ENCODE data around the gene PATL2. TPM values are rescaled to one million over a fixed set of nuclear protein-coding genes. Genes with fewer than 3 reads are reported as not detected.
"Not testable (repeated sequence)": the region's sequence is repeated elsewhere in the genome, so short reads cannot be mapped to it uniquely, and the experiment has no call there.

Gene PATL2
- total RNA-seq (2014; rRNA removed; shearing (Covaris generic)): 0.35 TPM in 1 of 2 replicates, not detected in the other
- 0.10 and 0.19 TPM in 2 replicates for polyA plus RNA-seq (2016; fragmentation: Nextera tagmentation; extraction: Ambion mirVana)
- long read RNA-seq: 0 reads

DNA sequence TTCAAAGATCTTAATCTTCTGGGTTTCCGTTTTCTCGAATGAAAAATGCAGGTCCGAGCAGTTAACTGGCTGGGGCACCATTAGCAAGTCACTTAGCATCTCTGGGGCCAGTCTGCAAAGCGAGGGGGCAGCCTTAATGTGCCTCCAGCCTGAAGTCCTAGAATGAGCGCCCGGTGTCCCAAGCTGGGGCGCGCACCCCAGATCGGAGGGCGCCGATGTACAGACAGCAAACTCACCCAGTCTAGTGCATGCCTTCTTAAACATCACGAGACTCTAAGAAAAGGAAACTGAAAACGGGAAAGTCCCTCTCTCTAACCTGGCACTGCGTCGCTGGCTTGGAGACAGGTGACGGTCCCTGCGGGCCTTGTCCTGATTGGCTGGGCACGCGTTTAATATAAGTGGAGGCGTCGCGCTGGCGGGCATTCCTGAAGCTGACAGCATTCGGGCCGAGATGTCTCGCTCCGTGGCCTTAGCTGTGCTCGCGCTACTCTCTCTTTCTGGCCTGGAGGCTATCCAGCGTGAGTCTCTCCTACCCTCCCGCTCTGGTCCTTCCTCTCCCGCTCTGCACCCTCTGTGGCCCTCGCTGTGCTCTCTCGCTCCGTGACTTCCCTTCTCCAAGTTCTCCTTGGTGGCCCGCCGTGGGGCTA lies at the start of gene PATL2, which contains the start of gene B2M:
PATL2 (minus strand) TSS at position 228 of the 647 bp plus-strand sequence. CDS start 34,833 bp downstream, outside the sequence.
B2M (plus strand) TSS at position 422 of the 647 bp plus-strand sequence; CDS start at position 452, 30 bp downstream.
- Histone ChIP-seq H3F3A (replicated peaks; ENCODE audit: low read depth) (no peaks in the 10 kb centered on the region), H3K4me3 (peak within 1 kb of the TSS; percentile 61), H3K4me2 (peak within 1 kb of the TSS; percentile 81), H3K27me3 (ENCODE audit: insufficient read depth) (peaks cover 16% of the 10 kb centered on the region), H3K4me1 (ENCODE audit: insufficient read depth) (no peaks in the 10 kb centered on the region), H3K36me3 (ENCODE audit: insufficient read depth) (no peaks in the 10 kb centered on the region), H3K79me2 (replicated peaks; ENCODE audit: insufficient read depth) (peaks cover 10% of the 10 kb centered on the region; the same call in 1 of the 2 replicates), H3K9me2 (ENCODE audit: insufficient read depth) (no peaks in the 10 kb centered on the region), H2AFZ (peak within 1 kb of the TSS; percentile 86), H3K27ac (ENCODE audit: low read depth) (no peak within 1 kb of the TSS), H4K20me1 (replicated peaks; ENCODE audit: insufficient read depth) (peaks cover 11% of the 10 kb centered on the region; the same call in 1 of the 2 replicates)
- peak within 1 kb of the TSS; percentile 95 for H3K4me3 Mint-ChIP-seq
- no peaks in the 10 kb centered on the region for H3K9me3 Mint-ChIP-seq
- H3K27me3 Mint-ChIP-seq (ENCODE audit: insufficient read depth, low read depth, poor library complexity): peaks cover 20% of the 10 kb centered on the region
- peaks cover 8% of the 10 kb centered on the region; the same call in 2 of the 3 replicates for H3K4me1 Mint-ChIP-seq
- DNase-seq (ENCODE audit: low spot score) (peak; percentile 98), ATAC-seq (peak; percentile 93)
- TF ChIP-seq, protein P1, sequence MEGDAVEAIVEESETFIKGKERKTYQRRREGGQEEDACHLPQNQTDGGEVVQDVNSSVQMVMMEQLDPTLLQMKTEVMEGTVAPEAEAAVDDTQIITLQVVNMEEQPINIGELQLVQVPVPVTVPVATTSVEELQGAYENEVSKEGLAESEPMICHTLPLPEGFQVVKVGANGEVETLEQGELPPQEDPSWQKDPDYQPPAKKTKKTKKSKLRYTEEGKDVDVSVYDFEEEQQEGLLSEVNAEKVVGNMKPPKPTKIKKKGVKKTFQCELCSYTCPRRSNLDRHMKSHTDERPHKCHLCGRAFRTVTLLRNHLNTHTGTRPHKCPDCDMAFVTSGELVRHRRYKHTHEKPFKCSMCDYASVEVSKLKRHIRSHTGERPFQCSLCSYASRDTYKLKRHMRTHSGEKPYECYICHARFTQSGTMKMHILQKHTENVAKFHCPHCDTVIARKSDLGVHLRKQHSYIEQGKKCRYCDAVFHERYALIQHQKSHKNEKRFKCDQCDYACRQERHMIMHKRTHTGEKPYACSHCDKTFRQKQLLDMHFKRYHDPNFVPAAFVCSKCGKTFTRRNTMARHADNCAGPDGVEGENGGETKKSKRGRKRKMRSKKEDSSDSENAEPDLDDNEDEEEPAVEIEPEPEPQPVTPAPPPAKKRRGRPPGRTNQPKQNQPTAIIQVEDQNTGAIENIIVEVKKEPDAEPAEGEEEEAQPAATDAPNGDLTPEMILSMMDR (conservative IDR thresholded peaks at IDR 0.05; ENCODE audit: low read depth in 2 of 2): peak in 1 of 2 experiments; percentile 5; a peak in 1 of 4 replicates
- TF ChIP-seq, protein P2, sequence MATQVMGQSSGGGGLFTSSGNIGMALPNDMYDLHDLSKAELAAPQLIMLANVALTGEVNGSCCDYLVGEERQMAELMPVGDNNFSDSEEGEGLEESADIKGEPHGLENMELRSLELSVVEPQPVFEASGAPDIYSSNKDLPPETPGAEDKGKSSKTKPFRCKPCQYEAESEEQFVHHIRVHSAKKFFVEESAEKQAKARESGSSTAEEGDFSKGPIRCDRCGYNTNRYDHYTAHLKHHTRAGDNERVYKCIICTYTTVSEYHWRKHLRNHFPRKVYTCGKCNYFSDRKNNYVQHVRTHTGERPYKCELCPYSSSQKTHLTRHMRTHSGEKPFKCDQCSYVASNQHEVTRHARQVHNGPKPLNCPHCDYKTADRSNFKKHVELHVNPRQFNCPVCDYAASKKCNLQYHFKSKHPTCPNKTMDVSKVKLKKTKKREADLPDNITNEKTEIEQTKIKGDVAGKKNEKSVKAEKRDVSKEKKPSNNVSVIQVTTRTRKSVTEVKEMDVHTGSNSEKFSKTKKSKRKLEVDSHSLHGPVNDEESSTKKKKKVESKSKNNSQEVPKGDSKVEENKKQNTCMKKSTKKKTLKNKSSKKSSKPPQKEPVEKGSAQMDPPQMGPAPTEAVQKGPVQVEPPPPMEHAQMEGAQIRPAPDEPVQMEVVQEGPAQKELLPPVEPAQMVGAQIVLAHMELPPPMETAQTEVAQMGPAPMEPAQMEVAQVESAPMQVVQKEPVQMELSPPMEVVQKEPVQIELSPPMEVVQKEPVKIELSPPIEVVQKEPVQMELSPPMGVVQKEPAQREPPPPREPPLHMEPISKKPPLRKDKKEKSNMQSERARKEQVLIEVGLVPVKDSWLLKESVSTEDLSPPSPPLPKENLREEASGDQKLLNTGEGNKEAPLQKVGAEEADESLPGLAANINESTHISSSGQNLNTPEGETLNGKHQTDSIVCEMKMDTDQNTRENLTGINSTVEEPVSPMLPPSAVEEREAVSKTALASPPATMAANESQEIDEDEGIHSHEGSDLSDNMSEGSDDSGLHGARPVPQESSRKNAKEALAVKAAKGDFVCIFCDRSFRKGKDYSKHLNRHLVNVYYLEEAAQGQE (IDR thresholded peaks at IDR 0.05; ENCODE audit: unreplicated experiment): no peak
- TF ChIP-seq POLR2AphosphoS5 (IDR thresholded peaks at IDR 0.05; ENCODE audit: low read depth) (peak; percentile 96), CREB1 (CRISPR knock-in tag; IDR thresholded peaks at IDR 0.05; ENCODE audit: low read depth) (peak; percentile 95)
- H3K36me3 Mint-ChIP-seq (ENCODE audit: low read depth): no peaks in the 10 kb centered on the region; the same call in 2 of the 3 replicates
- H3K27ac Mint-ChIP-seq: peak within 1 kb of the TSS; percentile 98

DNA sequence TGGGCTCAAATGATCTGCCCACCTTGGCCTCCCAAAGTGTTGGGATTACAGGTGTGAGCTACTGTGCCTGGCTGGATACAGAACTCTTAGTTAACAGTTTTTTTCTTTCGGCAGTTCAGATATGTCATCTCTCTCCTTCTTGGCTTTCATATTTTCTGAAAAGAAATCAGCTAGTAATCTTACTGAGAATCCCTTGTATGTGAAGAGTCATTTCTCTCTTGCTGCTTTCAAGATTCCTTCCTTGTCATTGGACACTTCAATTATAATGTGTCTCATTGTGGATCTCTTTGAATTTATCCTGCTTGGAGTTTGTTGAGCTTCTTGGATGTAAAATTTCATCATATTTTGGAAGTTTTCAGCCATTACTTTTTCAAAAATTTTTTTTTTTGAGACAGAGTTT lies 42.2 kb upstream of the PATL2 start:
- no peaks in the 10 kb centered on the region for H3K27me3 Mint-ChIP-seq (ENCODE audit: insufficient read depth, low read depth, poor library complexity)
- H3K4me2 ChIP-seq: no peak overlapping the region
- no peaks in the 10 kb centered on the region for H3F3A ChIP-seq (replicated peaks; ENCODE audit: low read depth)
- DNase-seq (ENCODE audit: low spot score) (no peak), ATAC-seq (no peak)
- H3K9me2 ChIP-seq (ENCODE audit: insufficient read depth): no peaks in the 10 kb centered on the region
- H4K20me1 ChIP-seq (replicated peaks; ENCODE audit: insufficient read depth): no peaks in the 10 kb centered on the region
- peaks cover 26% of the 10 kb centered on the region for H3K9me3 Mint-ChIP-seq
- no peak overlapping the region for H2AFZ ChIP-seq
- H3K79me2 ChIP-seq (replicated peaks; ENCODE audit: insufficient read depth): no peaks in the 10 kb centered on the region
- peaks cover 5% of the 10 kb centered on the region; the same call in 2 of the 3 replicates for H3K36me3 Mint-ChIP-seq (ENCODE audit: low read depth)
- no peak overlapping the region for H3K4me3 Mint-ChIP-seq
- H3K4me3 ChIP-seq: no peak overlapping the region
- H3K27ac ChIP-seq (ENCODE audit: low read depth): no peak overlapping the region
- H3K4me1 Mint-ChIP-seq: no peaks in the 10 kb centered on the region
- TF ChIP-seq, protein P3, sequence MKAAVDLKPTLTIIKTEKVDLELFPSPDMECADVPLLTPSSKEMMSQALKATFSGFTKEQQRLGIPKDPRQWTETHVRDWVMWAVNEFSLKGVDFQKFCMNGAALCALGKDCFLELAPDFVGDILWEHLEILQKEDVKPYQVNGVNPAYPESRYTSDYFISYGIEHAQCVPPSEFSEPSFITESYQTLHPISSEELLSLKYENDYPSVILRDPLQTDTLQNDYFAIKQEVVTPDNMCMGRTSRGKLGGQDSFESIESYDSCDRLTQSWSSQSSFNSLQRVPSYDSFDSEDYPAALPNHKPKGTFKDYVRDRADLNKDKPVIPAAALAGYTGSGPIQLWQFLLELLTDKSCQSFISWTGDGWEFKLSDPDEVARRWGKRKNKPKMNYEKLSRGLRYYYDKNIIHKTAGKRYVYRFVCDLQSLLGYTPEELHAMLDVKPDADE (IDR thresholded peaks at IDR 0.05): no peak
- TF ChIP-seq JUNB (IDR thresholded peaks at IDR 0.05; ENCODE audit: unreplicated experiment): no peak
- TF ChIP-seq EZH2 (IDR thresholded peaks at IDR 0.05; ENCODE audit: low read depth, unreplicated experiment): no peak
- TF ChIP-seq POLR2AphosphoS5 (IDR thresholded peaks at IDR 0.05; ENCODE audit: low read depth): no peak
- no peak for TF ChIP-seq ZNF331 (CRISPR knock-in tag; IDR thresholded peaks at IDR 0.05; ENCODE audit: low read depth)
- H3K36me3 ChIP-seq (ENCODE audit: insufficient read depth): no peaks in the 10 kb centered on the region
- no peaks in the 10 kb centered on the region for H3K4me1 ChIP-seq (ENCODE audit: insufficient read depth)
- H3K27ac Mint-ChIP-seq: no peak overlapping the region
- H3K27me3 ChIP-seq (ENCODE audit: insufficient read depth): no peaks in the 10 kb centered on the region

DNA sequence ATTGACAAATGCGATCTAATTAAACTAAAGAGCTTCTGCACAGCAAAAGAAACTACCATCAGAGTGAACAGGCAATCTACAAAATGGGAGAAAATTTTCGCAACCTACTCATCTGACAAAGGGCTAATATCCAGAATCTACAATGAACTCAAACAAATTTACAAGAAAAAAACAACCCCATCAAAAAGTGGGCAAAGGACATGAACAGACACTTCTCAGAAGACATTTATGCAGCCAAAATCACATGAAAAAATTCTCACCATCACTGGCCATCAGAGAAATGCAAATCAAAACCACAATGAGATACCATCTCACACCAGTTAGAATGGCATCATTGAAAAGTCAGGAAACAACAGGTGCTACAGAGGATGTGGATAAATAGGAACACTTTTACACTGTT lies 32.3 kb upstream of the PATL2 start:
- not testable (repeated sequence) for H2AFZ ChIP-seq; H3K4me1 ChIP-seq (ENCODE audit: insufficient read depth); H3K27me3 ChIP-seq (ENCODE audit: insufficient read depth); ATAC-seq; H3K27ac Mint-ChIP-seq; H3K79me2 ChIP-seq (replicated peaks; ENCODE audit: insufficient read depth); H3K36me3 Mint-ChIP-seq (ENCODE audit: low read depth); H4K20me1 ChIP-seq (replicated peaks; ENCODE audit: insufficient read depth); H3F3A ChIP-seq (replicated peaks; ENCODE audit: low read depth); DNase-seq (ENCODE audit: low spot score); H3K27me3 Mint-ChIP-seq (ENCODE audit: insufficient read depth, low read depth, poor library complexity); H3K36me3 ChIP-seq (ENCODE audit: insufficient read depth); H3K4me3 ChIP-seq; H3K4me1 Mint-ChIP-seq; H3K9me2 ChIP-seq (ENCODE audit: insufficient read depth); H3K4me3 Mint-ChIP-seq; H3K27ac ChIP-seq (ENCODE audit: low read depth); H3K4me2 ChIP-seq
- H3K9me3 Mint-ChIP-seq: peaks cover 21% of the 10 kb centered on the region
